Activated T-helper 17 cell treated with anti-CD3 and anti-CD28 coated beads, Interleukin-2, amount 50 U/mL, for 72 hours (primary cell): ENCODE data around the gene MLEC. TPM values are rescaled to one million over a fixed set of nuclear protein-coding genes. Genes with fewer than 3 reads are reported as not detected.

Source experiments
- ATAC-seq: fragments of 150-1000 bp; cut with Tn5 transposase; replicated peaks from 2 replicates; pipeline ENCODE4 v1.10.0; 2021; ENCODE audit warnings: mild to moderate bottlenecking, moderate library complexity
- H3K27ac Mint-ChIP-seq: one replicate; pipeline ENCODE4 v1.8.0; 2022; ENCODE audit warnings: mixed read lengths
- H3K27me3 Mint-ChIP-seq: one replicate; pipeline ENCODE4 v1.8.0; 2022; ENCODE audit warnings: mixed read lengths
- H3K36me3 Mint-ChIP-seq: one replicate; pipeline ENCODE4 v1.8.0; 2022; ENCODE audit warnings: low read depth, mild to moderate bottlenecking, mixed read lengths
- H3K4me1 Mint-ChIP-seq: one replicate; pipeline ENCODE4 v1.8.0; 2022; ENCODE audit warnings: mixed read lengths
- H3K4me3 Mint-ChIP-seq: one replicate; pipeline ENCODE4 v1.8.0; 2022; ENCODE audit warnings: mild to moderate bottlenecking, mixed read lengths
- H3K9me3 Mint-ChIP-seq: one replicate; pipeline ENCODE4 v1.8.0; 2022; ENCODE audit warnings: mixed read lengths
- total RNA-seq, 2 donors: library from RNA; stranded (reverse); gene quantifications; one replicate each; pipeline ENCODE4 v1.2.3, GENCODE V29; 2022

Gene MLEC
- total RNA-seq, 2 donors from 2014 or later, result 58.6 to 90.5 TPM

DNA sequence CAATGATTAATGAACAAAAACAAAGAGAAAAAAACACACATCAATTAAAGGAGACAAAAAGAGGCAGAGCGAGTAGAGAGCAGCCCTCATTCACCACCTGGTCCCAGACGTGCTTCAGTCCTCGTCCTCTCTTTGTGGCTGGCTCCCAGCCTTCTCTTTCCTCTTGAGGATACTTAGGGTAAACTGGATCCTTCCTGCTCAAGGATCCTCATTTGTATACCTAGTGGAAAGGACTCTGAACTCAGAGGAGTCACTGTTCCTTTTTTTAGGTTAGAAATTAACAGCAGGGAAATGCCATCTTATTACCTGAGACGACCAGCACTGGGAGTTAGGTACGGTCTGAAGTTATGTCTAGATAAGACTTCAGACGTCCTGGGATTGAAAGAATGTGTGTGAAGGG lies 9.7 kb downstream of the MLEC start:
- peaks cover 95% of the 10 kb centered on the region for H3K36me3 Mint-ChIP-seq
- H3K27me3 Mint-ChIP-seq, result no peaks in the 10 kb centered on the region
- H3K9me3 Mint-ChIP-seq, result no peaks in the 10 kb centered on the region
- H3K4me3 Mint-ChIP-seq, result no peak overlapping the region
- ATAC-seq, result no peak
- no peaks in the 10 kb centered on the region for H3K4me1 Mint-ChIP-seq
- H3K27ac Mint-ChIP-seq, result no peak overlapping the region

DNA sequence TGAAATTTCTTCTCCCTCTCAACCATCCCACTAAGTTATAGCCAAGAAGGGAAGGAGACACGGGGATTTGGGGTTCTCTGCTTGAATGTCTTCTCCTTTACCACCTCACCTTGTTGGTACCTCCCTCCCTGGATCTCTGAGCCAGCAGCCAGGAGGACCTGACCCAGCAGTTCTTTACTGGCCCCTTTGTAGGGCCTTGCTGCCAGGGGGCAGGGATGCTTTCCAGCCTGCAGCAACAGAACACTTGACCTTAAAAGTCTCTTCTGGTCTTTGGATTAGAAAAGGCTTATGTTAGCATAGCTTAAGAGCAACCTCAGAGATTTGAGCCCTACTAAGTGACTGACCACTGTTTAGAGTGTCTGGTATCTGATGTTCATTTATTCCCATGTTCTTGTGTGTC lies 10.4 kb downstream of the MLEC start:
- H3K9me3 Mint-ChIP-seq, result no peaks in the 10 kb centered on the region
- H3K4me3 Mint-ChIP-seq, result no peak overlapping the region
- no peak for ATAC-seq

DNA sequence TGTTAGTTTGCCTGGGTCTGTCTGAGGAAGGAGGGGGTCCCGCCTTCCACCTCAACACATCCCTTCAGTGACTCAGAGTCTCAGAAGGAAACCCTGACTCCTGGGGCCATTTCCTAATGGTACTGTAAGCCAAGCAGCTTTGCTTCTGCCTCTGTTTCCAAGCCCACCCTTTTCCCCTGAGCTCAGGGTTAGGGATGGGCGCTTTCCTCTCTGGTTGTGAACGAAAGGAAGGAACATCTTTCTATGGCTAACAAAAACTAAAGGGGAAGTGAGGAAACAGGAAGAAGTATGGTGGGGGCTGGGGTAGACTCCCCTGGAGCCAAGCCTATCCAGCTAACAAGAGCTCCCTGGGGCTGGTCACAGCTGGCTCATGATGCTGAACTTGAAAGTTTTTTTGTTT lies 11.7 kb downstream of the MLEC start:
- Mint-ChIP-seq H3K9me3 (no peaks in the 10 kb centered on the region), H3K4me1 (no peaks in the 10 kb centered on the region), H3K4me3 (no peak overlapping the region), H3K36me3 (peaks cover 90% of the 10 kb centered on the region), H3K27ac (no peak overlapping the region), H3K27me3 (no peaks in the 10 kb centered on the region)
- ATAC-seq, result no peak

More for the DNA sequence above, 10.4 kb downstream of the MLEC start:
- Mint-ChIP-seq H3K4me1 (no peaks in the 10 kb centered on the region), H3K36me3 (peaks cover 98% of the 10 kb centered on the region), H3K27ac (peak overlapping the region; percentile 16), H3K27me3 (no peaks in the 10 kb centered on the region)

DNA sequence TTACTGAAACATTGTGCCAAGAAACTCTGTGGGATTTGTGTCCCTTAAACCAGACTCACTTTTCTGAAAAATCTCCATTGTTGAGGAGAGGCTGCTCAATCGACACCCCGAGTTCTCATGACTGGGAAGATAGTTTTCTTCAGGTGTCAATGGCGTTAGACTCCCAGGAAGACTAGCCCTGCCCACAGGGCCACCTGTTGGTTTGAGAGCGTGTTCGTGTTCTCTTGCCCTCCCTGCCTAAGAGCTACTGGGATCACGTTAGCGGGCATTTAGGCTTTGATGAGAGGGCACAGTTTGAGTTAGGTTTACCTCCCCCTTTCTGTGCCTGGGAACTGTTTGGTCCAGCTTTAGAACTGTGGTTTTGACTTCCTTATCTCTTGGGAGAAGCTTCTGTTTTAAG lies 12.6 kb downstream of the MLEC start:
- H3K27ac Mint-ChIP-seq, result no peak overlapping the region
- no peak overlapping the region for H3K4me3 Mint-ChIP-seq
- no peaks in the 10 kb centered on the region for H3K9me3 Mint-ChIP-seq
- no peaks in the 10 kb centered on the region for H3K4me1 Mint-ChIP-seq
- peaks cover 85% of the 10 kb centered on the region for H3K36me3 Mint-ChIP-seq
- H3K27me3 Mint-ChIP-seq, result no peaks in the 10 kb centered on the region
- ATAC-seq, result no peak

DNA sequence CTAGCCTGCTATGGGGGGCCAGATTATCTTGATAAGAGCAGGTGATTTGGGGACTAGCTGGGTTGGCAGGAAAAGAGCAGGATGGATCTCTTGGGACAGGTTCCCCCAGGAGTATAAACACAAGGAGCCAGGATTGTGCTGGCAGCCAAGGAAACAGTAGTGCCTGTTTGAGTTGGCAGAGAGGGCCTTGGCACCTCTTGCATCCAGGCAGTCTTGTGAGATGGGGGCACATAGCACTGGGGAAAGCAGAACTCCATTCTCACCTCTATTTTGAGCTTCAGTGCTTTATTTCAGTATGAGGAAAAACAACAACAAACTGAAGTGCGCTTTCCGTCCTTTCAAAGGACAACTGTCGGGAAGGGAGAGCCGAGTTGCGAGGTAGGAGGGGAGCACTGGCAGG lies 13.9 kb downstream of the MLEC start:
- H3K9me3 Mint-ChIP-seq, result no peaks in the 10 kb centered on the region
- ATAC-seq, result no peak
- peaks cover 71% of the 10 kb centered on the region for H3K36me3 Mint-ChIP-seq
- H3K4me3 Mint-ChIP-seq, result no peak overlapping the region
- H3K27ac Mint-ChIP-seq, result peak overlapping the region; percentile 60
- H3K27me3 Mint-ChIP-seq, result no peaks in the 10 kb centered on the region
- no peaks in the 10 kb centered on the region for H3K4me1 Mint-ChIP-seq

DNA sequence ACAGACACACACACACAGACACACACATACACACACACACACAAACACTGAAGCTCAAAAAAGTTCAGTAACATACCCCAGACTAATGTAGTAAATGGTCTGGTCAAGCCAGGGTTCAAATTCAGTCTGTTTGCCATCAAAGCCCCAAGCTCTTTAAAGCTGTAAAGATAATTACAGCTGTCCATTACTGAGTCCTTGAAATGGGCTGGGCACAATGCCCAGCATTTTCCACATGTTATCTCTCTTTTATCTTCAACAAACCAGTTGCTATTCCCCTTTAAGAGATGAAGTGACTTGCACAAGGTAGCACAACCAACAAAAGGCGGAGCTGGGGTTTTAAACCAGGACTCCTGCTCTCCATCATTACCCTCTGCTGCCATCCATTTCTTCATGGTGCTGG lies 15.7 kb downstream of the MLEC start:
- H3K9me3 Mint-ChIP-seq, result no peaks in the 10 kb centered on the region
- no peaks in the 10 kb centered on the region for H3K27me3 Mint-ChIP-seq
- no peak overlapping the region for H3K27ac Mint-ChIP-seq
- H3K36me3 Mint-ChIP-seq, result peaks cover 54% of the 10 kb centered on the region
- no peak overlapping the region for H3K4me3 Mint-ChIP-seq
- H3K4me1 Mint-ChIP-seq, result no peaks in the 10 kb centered on the region
- no peak for ATAC-seq

DNA sequence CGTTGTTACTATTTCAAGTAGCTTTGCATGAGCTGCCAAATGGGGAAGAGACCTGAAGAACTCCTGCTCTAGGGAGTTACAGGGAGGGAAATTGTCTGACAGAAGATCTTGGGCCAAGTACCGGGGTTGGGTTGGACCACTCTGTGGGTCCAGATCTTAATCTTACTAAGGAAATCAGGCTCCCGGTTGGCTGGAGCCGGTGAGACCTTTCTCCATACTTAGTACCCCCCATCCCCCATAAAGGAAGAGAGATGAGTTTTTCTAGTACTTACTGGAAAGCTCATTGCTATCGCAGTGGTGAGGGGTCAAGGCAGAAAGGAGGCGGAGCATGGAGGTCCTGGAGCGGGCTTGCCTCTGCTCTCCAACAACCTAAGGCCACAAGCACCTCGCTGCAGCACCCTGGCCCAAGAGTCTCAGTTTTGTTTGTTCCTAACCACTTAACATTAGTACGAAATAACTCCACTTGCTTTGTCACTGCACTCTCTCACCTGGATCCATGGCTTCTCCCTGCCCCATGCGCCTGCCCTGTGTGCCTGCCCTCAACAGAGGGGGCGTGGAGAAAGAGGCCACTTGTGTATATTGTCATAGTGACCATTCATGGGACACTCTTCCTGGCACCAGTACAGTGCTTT lies 16.5 kb downstream of the MLEC start:
- H3K4me3 Mint-ChIP-seq, result no peak overlapping the region
- ATAC-seq, result no peak
- no peaks in the 10 kb centered on the region for H3K27me3 Mint-ChIP-seq
- H3K9me3 Mint-ChIP-seq, result no peaks in the 10 kb centered on the region
- H3K27ac Mint-ChIP-seq, result peak overlapping the region; percentile 29
- peaks cover 46% of the 10 kb centered on the region for H3K36me3 Mint-ChIP-seq
- no peaks in the 10 kb centered on the region for H3K4me1 Mint-ChIP-seq

DNA sequence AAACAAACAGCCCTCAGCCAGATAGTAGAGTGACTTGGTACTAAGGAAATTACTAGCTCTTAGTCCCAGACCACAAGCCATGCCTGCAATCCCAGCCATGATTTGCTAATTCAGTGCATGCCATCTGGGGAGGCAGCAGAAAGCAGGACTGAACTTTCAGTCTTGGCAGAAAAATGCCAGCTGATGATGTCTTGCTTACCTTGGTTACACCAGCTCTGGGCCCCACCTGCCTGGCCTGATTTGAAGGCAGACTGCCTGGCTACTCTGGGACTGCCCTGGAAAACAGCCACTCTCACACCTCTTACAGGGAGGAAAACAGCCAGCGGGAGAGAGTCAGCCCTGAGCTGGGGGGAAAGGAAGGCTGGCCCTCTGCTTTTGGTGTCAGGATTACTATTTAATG lies 18.7 kb downstream of the MLEC start:
- peaks cover 24% of the 10 kb centered on the region for H3K36me3 Mint-ChIP-seq
- no peak overlapping the region for H3K4me3 Mint-ChIP-seq
- peaks cover 6% of the 10 kb centered on the region for H3K4me1 Mint-ChIP-seq
- H3K27ac Mint-ChIP-seq, result no peak overlapping the region
- no peak for ATAC-seq
- H3K9me3 Mint-ChIP-seq, result no peaks in the 10 kb centered on the region
- H3K27me3 Mint-ChIP-seq, result no peaks in the 10 kb centered on the region

DNA sequence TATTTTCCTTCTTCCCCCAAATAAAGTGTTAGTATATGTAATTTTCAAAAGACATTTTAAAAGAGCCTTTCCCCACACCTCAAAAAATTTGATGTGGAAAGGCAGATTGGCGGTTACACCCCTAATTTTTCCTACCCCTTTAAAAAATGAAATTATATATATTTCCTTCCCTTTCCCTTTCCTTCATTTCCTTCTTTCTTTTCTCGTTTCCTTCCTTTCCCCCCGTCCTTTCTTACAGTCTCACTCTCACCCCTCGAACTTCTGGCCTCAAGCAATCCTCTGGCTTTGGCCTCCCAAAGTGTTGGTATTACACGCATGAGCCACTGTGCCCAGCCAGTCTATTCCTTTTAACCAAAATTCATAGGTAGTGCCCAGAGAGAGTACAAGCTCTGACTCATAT lies 19.1 kb downstream of the MLEC start:
- ATAC-seq, result no peak
- Mint-ChIP-seq H3K4me3 (no peak overlapping the region), H3K36me3 (peaks cover 20% of the 10 kb centered on the region), H3K4me1 (peaks cover 6% of the 10 kb centered on the region), H3K27me3 (no peaks in the 10 kb centered on the region), H3K27ac (no peak overlapping the region), H3K9me3 (no peaks in the 10 kb centered on the region)

DNA sequence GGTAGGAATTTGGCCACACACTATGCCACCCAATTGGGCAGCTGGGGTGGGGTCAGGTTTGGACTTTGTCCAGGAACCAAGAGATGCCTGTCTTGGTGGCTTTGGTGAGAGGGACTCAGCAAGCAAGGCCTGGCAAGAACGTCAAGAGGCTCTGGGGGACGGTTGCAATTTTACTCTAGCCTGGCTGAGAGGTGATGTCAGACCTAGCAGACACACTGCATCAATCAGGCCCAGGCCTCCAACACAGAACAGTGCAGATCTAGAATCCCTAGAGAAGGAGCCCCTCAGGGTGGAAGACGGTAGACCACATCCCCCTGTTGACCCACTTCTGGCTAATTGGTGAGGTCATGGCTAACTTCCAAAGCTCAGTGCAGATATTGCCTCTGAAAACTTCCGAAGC lies 21.7 kb downstream of the MLEC start:
- H3K4me3 Mint-ChIP-seq, result peak overlapping the region; percentile 16
- H3K27me3 Mint-ChIP-seq, result no peaks in the 10 kb centered on the region
- peaks cover 13% of the 10 kb centered on the region for H3K4me1 Mint-ChIP-seq
- H3K36me3 Mint-ChIP-seq, result peaks cover 12% of the 10 kb centered on the region
- H3K9me3 Mint-ChIP-seq, result no peaks in the 10 kb centered on the region
- ATAC-seq, result no peak
- H3K27ac Mint-ChIP-seq, result peak overlapping the region; percentile 84

DNA sequence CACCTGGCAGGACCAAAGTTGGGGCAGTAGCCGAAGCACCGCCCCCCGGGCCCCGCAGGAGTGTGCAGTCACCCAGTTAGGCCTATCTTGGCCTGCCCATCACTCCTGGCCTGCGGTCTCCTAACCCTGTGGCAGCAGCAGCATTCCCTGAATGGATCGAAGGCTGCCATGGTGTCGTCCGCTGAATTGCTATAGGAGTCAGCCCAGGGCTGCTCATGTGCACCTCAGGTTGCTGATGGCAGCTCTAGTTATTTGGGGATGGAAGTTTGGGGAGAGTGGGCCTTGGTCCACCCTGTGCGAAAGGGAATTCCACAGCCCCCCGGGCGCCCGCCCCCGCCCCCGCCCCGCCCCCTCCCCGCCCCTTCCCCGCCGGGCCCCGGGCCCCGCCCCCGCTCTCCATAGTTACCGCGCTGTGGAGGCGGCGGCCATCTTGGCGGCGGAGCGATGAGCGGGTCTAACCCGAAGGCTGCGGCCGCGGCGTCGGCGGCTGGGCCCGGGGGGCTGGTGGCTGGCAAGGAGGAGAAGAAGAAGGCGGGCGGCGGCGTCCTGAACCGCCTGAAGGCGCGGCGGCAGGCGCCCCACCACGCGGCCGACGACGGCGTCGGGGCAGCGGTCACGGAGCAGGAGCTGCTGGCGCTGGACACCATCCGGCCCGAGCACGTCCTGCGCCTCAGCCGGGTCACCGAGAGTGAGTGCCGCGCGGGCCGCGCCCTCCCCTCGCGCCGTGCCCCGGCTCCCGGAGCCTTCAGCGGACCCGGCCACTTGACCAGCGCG lies 23.3 kb downstream of the MLEC start, which contains the start of gene UNC119B:
UNC119B (plus strand) TSS at position 428 of the 774 bp plus-strand sequence; CDS start at position 445, 17 bp downstream.
- H3K9me3 Mint-ChIP-seq, result no peaks in the 10 kb centered on the region
- ATAC-seq, result peak; percentile 82
- peaks cover 17% of the 10 kb centered on the region for H3K4me1 Mint-ChIP-seq
- H3K27me3 Mint-ChIP-seq, result no peaks in the 10 kb centered on the region
- H3K36me3 Mint-ChIP-seq, result peaks cover 24% of the 10 kb centered on the region
- H3K27ac Mint-ChIP-seq, result peak within 1 kb of the TSS; percentile 88
- H3K4me3 Mint-ChIP-seq, result peak within 1 kb of the TSS; percentile 88

DNA sequence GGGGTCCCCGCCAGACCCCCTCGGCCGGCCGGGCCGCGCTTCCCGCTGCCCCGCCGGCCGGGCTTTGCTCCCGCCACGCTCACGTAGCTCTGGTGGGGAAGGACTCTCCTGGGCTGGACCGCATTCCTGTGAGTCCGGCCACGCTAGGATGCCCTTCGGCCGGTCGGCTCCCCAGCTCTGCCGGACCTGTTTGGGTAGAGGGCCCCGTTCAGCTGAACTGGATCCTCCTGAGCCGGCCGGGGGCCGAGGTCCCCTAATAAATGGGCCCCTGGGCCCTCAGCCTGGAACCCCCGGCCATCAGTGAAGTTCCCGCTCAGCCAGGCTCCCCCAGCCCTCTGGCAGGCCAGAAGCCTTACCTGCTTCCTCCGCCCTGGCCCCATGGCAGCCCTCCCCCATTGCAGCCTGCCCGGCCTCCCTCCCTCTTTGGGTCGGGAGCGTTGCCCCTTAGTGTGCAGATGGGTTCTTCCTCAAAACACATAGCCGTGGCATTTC lies 23.9 kb downstream of the MLEC start:
- peak overlapping the region; percentile 88 for H3K27ac Mint-ChIP-seq

DNA sequence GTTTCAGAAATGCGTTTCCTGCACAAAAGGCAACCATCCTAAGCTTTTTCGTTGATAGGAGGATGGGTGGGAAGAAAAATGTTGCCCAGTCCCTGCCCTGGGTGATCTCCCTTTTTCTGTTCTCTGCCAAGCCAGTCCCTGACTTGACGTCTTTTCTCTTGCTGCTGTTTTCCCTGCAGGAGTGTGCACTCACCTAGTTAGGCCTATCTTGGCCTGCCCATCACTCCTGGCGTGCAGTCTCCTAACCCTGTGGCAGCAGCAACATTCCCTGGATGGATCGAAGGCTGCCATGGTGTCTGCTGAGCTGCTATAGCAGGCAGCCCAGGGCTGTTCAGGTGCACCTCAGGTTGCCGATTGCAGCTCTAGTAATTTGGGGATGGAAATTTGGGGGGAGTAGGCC lies 24.5 kb downstream of the MLEC start:
- H3K4me1 Mint-ChIP-seq, result peaks cover 17% of the 10 kb centered on the region
- H3K9me3 Mint-ChIP-seq, result no peaks in the 10 kb centered on the region
- no peak for ATAC-seq
- H3K27me3 Mint-ChIP-seq, result no peaks in the 10 kb centered on the region
- H3K4me3 Mint-ChIP-seq, result peak overlapping the region; percentile 88
- peak overlapping the region; percentile 88 for H3K27ac Mint-ChIP-seq
- peaks cover 36% of the 10 kb centered on the region for H3K36me3 Mint-ChIP-seq

More for the DNA sequence above, 23.9 kb downstream of the MLEC start:
- H3K36me3 Mint-ChIP-seq, result peaks cover 30% of the 10 kb centered on the region
- H3K4me3 Mint-ChIP-seq, result peak overlapping the region; percentile 88
- peak; percentile 43 for ATAC-seq
- H3K9me3 Mint-ChIP-seq, result no peaks in the 10 kb centered on the region
- H3K27me3 Mint-ChIP-seq, result no peaks in the 10 kb centered on the region
- peaks cover 17% of the 10 kb centered on the region for H3K4me1 Mint-ChIP-seq

DNA sequence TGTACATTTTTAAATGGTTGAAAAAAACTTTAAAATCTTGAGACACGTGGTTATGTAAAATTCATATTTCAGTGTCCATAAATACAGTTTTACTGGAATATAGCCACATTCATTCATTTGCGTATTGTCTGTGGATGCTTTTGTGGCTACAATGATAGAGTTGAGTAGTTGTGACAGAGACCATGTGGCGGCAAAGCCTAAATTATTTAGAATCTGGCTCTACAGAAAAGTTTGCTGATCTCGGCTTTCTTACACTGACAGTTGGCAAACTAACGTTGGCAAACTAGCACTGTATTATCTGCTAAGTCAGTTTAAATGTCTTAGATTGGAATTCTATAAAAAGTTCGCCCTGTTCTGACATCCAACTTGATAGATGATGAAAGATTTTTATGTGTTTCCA lies 25.7 kb downstream of the MLEC start:
- Mint-ChIP-seq H3K36me3 (peaks cover 48% of the 10 kb centered on the region), H3K4me3 (peak overlapping the region; percentile 88)

More for the DNA sequence above, 25.7 kb downstream of the MLEC start:
- Mint-ChIP-seq H3K9me3 (no peaks in the 10 kb centered on the region), H3K27ac (no peak overlapping the region), H3K4me1 (peaks cover 17% of the 10 kb centered on the region), H3K27me3 (no peaks in the 10 kb centered on the region)
- ATAC-seq, result no peak
